Measurements from ENCODE around the gene STX4. TPM values are rescaled to one million over a fixed set of nuclear protein-coding genes. Genes with fewer than 3 reads are reported as not detected.

The STX4 gene
- total RNA-seq, 1 experiment from 2014 or later = 85.8 TPM

DNA sequence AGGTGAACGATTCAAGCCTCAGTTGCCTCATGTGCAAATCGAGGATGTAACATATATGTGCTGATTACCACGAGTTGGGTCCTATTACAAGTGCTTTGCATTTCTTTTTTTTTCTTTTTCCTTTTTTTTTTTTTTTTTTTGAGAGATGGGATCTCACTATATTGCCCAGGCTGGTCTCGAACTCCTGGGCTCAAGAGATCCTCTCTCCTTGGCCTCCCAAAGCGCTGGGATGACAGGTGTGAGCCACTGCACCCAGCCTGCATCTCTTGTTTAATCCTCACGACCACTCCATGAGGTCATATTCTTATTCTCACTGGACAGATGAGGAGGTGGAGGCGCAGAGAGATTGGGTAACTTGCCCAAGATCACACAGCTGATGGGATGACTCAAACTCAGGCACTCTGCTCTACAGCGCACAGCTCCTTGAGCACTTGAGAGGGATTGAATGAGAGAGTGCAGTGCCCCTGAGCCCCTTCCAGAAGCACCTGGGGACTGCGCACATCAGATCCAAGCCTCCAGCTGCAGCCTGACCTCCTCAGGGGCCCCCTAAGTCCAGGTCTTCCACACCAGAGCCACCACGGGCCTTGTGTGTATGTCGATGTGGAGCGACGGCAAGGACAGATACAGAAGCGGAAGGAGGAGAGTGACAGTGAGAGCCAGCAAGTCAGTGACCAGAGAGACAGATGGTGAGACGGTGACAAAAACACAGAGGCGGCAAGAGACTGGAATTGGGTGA lies 27.8 kb upstream of the STX4 start:
- H2AFZ ChIP-seq = no peak overlapping the region
- CTCF ChIA-PET = no interaction called here

DNA sequence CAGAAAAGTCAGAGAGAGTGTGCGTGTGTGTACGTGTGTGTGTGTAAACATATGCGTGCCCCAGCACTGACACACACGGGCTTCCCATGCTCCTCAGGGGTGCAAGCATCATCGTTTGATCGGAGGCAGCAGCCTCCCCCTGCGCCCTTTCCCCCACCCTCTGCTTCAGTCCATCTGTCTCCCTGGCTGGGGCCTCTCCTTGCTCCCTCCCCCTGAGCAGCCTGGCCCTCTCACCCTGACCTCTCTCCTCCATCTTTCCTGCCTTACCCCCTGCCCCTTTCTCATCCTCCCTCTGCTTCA lies 27.3 kb upstream of the STX4 start:
- H3K36me3 ChIP-seq (ENCODE audit: low read depth) = no peaks in the 10 kb centered on the region
- TF ChIP-seq EZH2 (IDR thresholded peaks at IDR 0.05; ENCODE audit: low read depth) (no peak), CTCF (conservative IDR thresholded peaks at IDR 0.05) (no peak)
- peaks cover 14% of the 10 kb centered on the region; the same call in 1 of the 2 replicates for H3F3A ChIP-seq (ENCODE audit: insufficient read depth, low read depth)
- no peak overlapping the region for H3K4me3 ChIP-seq
- H3K9me3 ChIP-seq (ENCODE audit: insufficient read depth, low read depth) = no peaks in the 10 kb centered on the region
- no peak overlapping the region for H3K27ac ChIP-seq
- H3K4me2 ChIP-seq = no peak overlapping the region
- H3K4me1 ChIP-seq (replicated peaks; ENCODE audit: insufficient read depth) = peaks cover 10% of the 10 kb centered on the region
- H2AFZ ChIP-seq = no peak overlapping the region
- CTCF ChIA-PET = no interaction called here
- H4K20me1 ChIP-seq (ENCODE audit: insufficient read depth) = no peaks in the 10 kb centered on the region
- H3K9me2 ChIP-seq (ENCODE audit: insufficient read depth) = no peaks in the 10 kb centered on the region
- POLR2A ChIA-PET (ENCODE audit: unreplicated experiment) = interaction anchor here (0.6 kb wide), 1 partner anchor 56 kb away, joined by 8 read pairs; no protein-coding TSS in a partner anchor
- no TSS peak for BruUV-seq (replicated peaks)
- intact Hi-C loops (cut with micrococcal nuclease; ENCODE audit: unreplicated experiment) = no loop called here
- no peaks in the 10 kb centered on the region for H3K79me2 ChIP-seq (ENCODE audit: low read depth)
- DNase-seq = no peak
- H3K27me3 ChIP-seq (ENCODE audit: insufficient read depth, low read depth) = peaks cover 3% of the 10 kb centered on the region; the same call in 1 of the 2 replicates

More for the DNA sequence above, 27.8 kb upstream of the STX4 start:
- H3K36me3 ChIP-seq (ENCODE audit: low read depth) = no peaks in the 10 kb centered on the region
- POLR2A ChIA-PET (ENCODE audit: unreplicated experiment) = no interaction called here
- H3K9me3 ChIP-seq (ENCODE audit: insufficient read depth, low read depth) = no peaks in the 10 kb centered on the region
- DNase-seq = no peak
- BruUV-seq (replicated peaks) = no TSS peak
- peaks cover 10% of the 10 kb centered on the region for H3K4me1 ChIP-seq (replicated peaks; ENCODE audit: insufficient read depth)
- no peak overlapping the region for H3K4me3 ChIP-seq
- no peak overlapping the region for H3K4me2 ChIP-seq
- no peak for TF ChIP-seq EZH2 (IDR thresholded peaks at IDR 0.05; ENCODE audit: low read depth)
- no peaks in the 10 kb centered on the region for H3K9me2 ChIP-seq (ENCODE audit: insufficient read depth)
- H4K20me1 ChIP-seq (ENCODE audit: insufficient read depth) = no peaks in the 10 kb centered on the region
- no peaks in the 10 kb centered on the region for H3K79me2 ChIP-seq (ENCODE audit: low read depth)
- intact Hi-C loops (cut with micrococcal nuclease; ENCODE audit: unreplicated experiment) = no loop called here
- H3K27ac ChIP-seq = no peak overlapping the region
- H3F3A ChIP-seq (ENCODE audit: insufficient read depth, low read depth) = peaks cover 14% of the 10 kb centered on the region; the same call in 1 of the 2 replicates
- H3K27me3 ChIP-seq (ENCODE audit: insufficient read depth, low read depth) = no peaks in the 10 kb centered on the region

- DNase-seq = no peak
- BruUV-seq (replicated peaks) = no TSS peak
These were observed 26.8 kb upstream of the STX4 start for GRCh38 chr16:31006589-31006988.

More at GRCh38 chr16:31006589-31006988, 26.8 kb upstream of the STX4 start:
- Histone ChIP-seq H3K9me2 (ENCODE audit: insufficient read depth) (no peaks in the 10 kb centered on the region), H3K4me2 (no peak overlapping the region), H3K27me3 (ENCODE audit: insufficient read depth, low read depth) (peaks cover 9% of the 10 kb centered on the region; the same call in 1 of the 2 replicates), H3K36me3 (ENCODE audit: low read depth) (no peaks in the 10 kb centered on the region), H3K79me2 (ENCODE audit: low read depth) (no peaks in the 10 kb centered on the region), H4K20me1 (ENCODE audit: insufficient read depth) (no peaks in the 10 kb centered on the region), H3K27ac (no peak overlapping the region), H3F3A (ENCODE audit: insufficient read depth, low read depth) (peaks cover 14% of the 10 kb centered on the region; the same call in 1 of the 2 replicates), H3K4me3 (no peak overlapping the region), H3K9me3 (ENCODE audit: insufficient read depth, low read depth) (no peaks in the 10 kb centered on the region), H2AFZ (no peak overlapping the region), H3K4me1 (replicated peaks; ENCODE audit: insufficient read depth) (peaks cover 10% of the 10 kb centered on the region)
- intact Hi-C loops (cut with micrococcal nuclease; ENCODE audit: unreplicated experiment) = no loop called here
- ChIA-PET CTCF (interaction anchor here (0.6 kb wide), 1 partner anchor 52 kb away, joined by 6 read pairs; no protein-coding TSS in a partner anchor), POLR2A (ENCODE audit: unreplicated experiment) (interaction anchor here (0.6 kb wide), 1 partner anchor 57 kb away, joined by 8 read pairs; no protein-coding TSS in a partner anchor)
- TF ChIP-seq EZH2 (IDR thresholded peaks at IDR 0.05; ENCODE audit: low read depth) = no peak
- no peak for TF ChIP-seq CTCF (conservative IDR thresholded peaks at IDR 0.05)
